HG02973 (cell line): ENCODE results near the gene KHDC4.
"Not testable (repeated sequence)": the region's sequence is repeated elsewhere in the genome, so short reads cannot be mapped to it uniquely, and the experiment has no call there.

ENCODE experiments used
- ATAC-seq: cut with Tn5 transposase; IDR thresholded peaks from one replicate; pipeline ENCODE4 v1.9.1; 2021; ENCODE audit warnings: moderate library complexity; ENCODE audit not compliant: unreplicated experiment

Gene KHDC4

DNA sequence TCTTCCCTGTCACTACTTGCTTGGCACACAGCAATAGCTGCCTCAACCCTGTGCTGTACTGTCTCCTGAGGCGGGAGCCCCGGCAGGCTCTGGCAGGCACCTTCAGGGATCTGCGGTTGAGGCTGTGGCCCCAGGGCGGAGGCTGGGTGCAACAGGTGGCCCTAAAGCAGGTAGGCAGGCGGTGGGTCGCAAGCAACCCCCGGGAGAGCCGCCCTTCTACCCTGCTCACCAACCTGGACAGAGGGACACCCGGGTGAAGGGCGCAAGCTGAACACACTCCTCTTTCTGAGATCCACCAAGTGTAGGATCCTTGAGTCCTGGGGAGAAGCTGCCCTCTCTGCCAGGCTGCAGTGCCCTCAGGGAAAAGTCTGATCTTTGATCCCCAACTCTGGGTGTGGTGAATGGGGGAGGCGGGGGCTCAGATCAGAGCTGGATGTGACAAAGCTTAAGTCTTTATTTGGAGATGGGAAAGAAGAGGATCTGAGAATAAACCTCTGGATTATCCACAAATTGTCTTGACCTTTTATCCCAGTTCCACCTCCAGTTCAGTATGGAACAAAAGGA lies 8.4 kb upstream of the KHDC4 start:
- no peak for ATAC-seq

DNA sequence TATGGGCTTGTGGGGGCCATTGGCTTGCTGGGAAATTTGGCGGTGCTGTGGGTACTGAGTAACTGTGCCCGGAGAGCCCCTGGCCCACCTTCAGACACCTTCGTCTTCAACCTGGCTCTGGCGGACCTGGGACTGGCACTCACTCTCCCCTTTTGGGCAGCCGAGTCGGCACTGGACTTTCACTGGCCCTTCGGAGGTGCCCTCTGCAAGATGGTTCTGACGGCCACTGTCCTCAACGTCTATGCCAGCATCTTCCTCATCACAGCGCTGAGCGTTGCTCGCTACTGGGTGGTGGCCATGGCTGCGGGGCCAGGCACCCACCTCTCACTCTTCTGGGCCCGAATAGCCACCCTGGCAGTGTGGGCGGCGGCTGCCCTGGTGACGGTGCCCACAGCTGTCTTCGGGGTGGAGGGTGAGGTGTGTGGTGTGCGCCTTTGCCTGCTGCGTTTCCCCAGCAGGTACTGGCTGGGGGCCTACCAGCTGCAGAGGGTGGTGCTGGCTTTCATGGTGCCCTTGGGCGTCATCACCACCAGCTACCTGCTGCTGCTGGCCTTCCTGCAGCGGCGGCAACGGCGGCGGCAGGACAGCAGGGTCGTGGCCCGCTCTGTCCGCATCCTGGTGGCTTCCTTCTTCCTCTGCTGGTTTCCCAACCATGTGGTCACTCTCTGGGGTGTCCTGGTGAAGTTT lies 7.8 kb upstream of the KHDC4 start:
- ATAC-seq, result no peak

DNA sequence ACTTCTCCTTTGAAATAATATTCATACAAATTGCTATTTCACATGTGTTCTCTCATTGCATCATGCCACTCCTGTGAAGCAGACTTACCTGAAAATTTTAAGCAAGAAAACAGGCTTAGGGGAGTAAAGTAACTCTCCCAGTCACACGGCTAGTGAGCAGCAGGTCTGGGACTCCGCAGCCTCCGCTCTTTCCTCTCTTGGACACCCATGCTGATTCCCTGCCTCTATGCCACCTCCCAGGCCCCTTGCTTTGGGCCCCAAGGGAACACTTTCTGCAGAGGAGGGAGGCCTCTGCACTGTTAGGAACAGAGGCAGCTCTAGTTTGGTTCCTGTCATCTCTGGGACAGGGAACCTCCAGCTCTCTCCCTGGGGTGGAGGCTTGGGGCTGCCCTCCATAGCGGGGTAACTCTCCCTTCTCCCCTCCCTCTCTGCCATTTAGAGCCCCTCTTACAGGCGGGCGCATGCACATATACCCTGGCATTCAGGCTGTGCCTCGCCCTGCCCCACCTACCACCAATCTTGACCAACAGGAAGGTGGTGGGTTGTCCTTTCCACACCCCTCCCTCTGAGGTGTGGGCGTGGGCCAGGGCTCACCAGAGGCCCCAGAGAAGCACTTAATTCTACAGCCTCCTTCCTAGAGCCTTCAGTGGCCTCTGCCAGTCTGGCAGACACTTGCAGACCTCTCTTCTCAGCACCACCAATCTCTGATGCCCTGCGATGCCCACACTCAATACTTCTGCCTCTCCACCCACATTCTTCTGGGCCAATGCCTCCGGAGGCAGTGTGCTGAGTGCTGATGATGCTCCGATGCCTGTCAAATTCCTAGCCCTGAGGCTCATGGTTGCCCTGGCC lies 7.0 kb upstream of the KHDC4 start, which contains the start of gene RXFP4:
Gene RXFP4, plus strand, starts transcription at position 646 of the 852 bp plus-strand sequence. Its CDS starts 72 bp downstream, at position 718.
- no peak for ATAC-seq

DNA sequence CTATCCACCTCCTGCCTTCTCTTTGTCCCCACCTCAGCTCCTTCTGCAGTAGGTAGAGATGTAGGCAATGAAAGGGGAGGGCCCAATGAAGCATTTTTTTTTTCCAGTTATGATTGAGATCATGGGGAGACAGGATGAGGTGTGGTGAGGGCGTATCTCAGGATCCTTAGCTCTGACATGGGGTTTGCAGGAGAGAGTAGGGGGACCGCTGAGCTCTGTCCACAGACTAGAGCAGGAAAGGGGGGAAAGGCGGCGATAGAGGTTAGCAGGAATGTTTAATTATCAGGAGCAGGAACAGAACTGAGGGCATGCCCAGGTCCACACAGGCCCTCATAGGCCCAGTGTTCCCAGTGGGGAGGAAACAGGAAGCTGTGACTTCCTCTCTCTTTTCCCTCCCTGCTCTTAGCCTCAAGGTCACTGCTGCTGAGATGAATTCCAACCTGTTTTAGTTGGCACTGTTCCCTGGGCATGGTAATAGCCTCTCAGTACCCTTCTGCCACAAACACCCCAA lies 6.3 kb upstream of the KHDC4 start:
- no peak for ATAC-seq

DNA sequence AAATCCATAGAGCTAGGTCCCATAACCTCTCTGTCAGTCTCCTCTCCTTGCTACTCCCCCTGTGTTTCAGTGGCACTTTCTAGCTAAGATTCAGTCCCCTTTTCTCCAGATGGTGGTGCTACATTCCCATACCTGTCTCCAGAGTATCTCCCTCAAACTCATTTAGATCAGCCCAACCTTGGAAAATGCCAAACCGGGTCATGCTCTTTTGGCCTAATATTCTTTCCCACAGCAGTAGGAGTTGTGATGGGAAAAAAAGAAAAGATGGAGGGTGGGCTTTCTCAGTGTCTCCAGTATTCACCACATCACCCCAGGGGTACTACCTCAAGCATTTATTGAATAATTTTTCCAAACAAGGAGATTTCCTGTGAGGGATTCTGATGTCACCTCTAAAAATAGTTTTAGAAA lies 4.0 kb upstream of the KHDC4 start:
- no peak for ATAC-seq

DNA sequence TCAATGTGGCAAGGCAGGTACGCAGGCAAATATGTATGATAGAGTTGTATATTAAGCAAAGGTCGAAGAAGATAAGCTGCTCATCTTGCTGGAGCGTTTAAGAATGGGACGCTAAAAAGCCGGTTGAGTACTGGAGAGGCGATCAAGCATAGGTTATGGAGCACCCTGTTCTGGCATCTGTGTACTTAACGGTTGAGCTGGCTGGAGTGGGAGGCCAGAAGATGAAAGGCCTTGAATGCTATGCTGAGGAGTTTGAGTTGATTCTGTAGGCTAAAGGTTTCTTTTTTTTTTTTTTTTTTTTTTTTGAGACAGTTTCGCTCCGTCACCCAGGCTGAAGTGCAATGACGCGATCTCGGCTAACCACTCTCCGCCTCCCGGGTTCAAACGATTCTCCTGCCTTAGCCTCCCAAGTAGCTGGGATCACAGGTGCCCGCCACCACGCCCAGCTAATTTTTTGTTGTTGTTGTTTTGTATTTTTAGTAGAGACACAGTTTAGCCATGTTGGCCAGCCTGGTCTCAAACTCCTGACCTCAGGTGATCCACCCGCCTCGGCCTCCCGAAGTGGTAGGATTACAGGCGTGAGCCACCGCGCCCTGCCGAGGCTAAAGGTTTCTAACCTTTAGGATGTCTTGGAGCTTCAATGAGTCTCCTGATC lies 850 bp upstream of the KHDC4 start:
- no peak for ATAC-seq

DNA sequence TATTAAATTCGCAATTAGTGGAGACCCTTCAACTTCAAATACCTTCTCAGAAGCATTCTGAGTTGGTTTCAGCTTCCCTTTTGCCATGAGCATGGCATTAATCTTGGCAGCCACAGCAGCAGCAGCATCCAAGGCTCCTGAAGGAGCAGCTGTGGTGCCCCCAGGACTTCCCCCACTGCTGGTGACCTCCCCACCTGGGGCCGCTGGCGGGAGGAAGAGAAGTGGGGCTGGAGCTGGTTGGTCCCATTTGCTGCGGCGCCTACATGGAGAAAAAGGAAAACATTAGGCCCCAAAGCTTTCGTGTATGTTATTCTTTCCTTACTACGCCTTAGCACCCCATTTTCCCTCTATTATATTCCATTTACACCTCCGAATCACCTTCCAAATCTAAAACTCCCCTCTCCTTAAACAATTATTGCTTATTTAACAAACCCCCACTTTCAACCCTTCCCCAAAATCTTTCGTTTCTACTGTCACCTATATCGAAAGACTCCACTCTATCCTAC lies 569 bp downstream of the KHDC4 start:
- ATAC-seq, result no peak

DNA sequence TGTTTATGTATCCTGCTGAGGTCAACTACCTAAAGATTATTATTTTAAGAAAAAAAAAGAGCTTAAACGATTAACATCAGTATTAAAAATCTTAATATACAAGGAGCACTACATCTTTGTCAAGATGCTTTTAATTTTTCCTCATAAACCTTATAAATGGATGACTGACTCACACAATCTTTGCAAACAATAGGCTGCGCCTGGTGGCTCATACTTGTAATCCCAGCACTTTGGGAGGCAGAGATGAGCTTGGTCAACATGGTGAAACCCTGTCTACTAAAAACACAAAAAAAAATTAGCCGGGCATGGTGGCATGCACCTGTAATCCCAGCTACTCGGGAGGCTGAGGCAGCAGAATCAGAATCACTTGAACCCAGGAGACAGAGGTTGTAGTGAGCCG lies 1.7 kb downstream of the KHDC4 start:
- no peak for ATAC-seq

DNA sequence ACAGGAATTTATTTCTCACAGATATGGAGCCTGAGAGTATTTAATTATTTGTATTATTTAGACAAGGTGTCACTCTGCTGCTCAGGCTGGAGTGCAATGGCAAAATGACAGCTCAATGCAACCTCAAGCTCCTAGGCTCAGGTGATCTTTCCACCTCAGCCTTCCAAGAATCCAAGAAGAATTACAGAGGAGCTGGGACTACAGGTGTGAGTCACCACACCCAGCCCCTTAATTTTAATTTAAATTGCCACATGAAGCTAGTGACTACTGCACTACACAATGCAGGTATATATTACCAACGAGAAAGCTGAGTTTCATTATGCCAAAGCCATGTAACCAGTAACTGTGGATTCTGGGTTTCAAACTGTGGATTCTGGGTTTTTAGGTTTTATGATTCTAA lies 2.1 kb downstream of the KHDC4 start:
- no peak for ATAC-seq

DNA sequence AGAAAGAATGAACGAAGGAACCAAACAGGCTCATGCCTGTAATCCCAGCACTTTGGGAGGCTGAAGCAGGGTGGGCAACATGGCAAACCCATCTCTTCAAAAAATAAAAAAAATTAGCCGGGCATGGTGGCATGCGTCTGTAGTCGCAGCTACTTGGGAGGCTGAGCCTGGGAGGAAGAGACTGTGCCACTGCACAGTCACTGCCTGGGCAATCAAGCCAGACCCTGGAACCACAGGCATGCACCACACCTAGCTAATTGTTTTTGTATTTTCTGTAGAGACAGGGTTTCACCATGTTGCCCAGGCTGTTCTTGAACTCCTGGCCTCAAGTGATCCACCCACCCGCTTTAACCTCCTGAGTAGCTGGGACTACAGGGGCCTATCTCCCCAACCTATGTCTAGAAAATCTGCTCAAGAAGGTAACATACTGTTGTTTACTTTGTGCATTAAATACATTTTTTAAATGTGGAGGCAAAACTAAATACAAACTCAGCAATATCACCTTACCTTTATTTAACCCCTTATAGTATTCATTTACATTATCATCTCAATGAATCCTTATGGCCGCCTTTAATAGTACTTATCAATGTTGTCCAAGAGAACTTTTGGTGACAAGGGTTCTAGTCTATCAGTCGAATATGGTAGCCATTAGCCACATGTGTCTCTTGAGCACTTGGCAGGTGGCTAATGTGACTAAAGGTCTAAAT lies 2.7 kb downstream of the KHDC4 start:
- no peak for ATAC-seq

DNA sequence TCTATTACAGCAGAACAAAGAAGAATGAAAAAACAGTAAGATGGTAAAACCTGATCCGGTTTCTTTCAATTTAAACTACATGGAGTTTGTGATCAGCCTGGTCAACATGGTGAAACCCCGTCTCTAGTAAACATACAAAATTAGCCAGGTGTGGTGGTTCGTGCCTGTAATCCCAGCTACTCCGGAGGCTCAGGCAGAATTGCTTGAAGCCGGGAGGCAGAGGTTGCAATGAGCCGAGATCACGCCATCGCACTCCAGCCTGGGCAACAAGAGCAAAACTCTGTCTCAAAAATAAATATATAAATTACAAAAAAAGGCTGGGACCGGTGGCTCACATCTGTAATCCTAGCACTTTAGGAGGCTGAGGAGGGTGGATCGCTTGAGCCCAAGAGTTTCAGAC lies 3.5 kb downstream of the KHDC4 start:
- not testable (repeated sequence) for ATAC-seq

DNA sequence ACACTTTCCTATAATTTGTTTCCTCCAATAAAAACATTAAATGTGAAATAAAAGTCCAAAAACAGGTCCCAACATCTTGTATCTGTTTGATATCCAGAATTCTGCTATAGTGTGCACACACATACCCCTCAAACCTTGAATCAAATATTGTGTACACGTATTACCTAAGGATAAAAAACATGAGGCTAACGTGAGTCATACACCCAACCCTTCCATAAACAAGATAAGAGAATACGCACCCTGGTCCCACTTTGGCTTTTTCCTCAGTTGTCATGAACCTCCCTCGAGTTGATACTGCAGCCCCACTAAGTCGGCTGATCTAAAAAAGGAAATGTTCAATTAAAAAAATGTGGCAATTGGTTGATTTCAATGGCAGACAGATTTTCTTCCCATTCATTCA lies 5.2 kb downstream of the KHDC4 start:
- ATAC-seq, result no peak

DNA sequence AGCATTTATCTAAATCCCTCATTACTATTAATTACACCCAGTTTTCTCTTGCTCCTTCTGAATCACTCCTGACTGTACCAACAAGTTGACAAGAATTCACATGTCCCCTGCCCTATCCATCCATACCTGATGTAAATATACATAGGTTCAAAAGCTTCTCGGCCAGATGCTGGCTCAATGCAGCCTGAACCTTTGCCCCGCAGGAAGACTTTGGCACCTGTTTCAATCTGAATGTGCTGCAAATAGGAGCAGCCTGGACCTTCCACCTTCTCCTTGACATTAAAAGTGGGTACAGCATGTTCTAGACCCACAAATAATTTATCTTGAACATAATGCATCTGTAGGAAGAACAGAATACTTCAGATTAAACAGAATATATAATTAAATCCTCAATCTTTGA lies 8.7 kb downstream of the KHDC4 start:
- no peak for ATAC-seq

DNA sequence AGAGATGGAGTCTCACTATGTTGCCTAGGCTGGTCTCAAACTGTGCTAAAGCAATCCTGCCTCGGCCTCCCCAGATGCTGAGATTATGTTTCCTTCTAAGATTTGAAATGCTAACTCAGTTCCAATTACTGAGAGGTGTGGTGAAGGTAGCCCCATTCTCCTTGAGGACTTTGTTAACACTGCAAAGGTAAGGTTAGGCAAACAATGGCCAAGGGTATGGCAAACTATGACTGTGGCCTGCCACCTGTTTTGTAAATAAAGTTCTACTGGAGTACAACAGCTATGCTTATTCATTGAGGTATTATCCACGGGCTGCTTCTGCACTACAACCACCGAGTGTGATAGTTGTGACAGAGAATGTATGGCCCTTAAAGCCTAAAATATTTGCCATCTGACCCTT lies 13.5 kb downstream of the KHDC4 start:
- ATAC-seq, result no peak

DNA sequence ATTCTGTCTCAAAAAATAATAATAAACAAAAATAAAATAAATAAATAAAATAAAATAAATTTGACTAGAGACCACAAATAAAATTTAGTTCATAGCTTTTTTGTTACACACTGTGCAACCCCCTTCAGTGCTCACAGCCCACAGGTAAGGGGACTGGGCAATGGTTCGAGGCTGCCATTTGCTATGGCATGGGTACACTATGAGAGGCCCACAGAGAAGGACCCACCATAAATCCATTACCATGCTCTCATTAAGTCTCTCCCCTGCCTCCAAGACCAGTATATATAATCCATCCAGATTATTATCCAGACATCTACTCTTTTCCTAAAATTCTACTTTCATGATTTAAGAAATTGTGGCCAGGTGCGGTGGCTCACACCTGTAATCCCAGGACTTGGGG lies 14.4 kb downstream of the KHDC4 start:
- ATAC-seq, result no peak

DNA sequence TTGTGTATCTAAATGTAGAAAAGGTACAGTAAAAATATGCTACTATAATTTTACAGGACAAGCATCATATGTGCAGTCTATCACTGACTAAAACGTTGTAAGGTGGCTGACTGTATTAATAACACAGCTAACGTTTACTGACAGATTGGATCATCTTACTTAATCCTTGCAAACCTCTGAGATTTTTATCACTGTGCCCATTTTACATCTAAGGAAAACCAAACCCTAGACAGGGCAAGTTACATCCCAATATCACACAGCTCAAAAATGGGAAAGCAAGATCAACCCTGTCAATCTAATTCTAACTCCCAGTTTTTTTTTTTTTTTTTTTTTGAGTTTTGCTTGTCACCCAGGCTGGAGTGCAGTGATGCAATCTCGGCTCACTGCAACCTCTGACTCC lies 15.6 kb downstream of the KHDC4 start:
- no peak for ATAC-seq

DNA sequence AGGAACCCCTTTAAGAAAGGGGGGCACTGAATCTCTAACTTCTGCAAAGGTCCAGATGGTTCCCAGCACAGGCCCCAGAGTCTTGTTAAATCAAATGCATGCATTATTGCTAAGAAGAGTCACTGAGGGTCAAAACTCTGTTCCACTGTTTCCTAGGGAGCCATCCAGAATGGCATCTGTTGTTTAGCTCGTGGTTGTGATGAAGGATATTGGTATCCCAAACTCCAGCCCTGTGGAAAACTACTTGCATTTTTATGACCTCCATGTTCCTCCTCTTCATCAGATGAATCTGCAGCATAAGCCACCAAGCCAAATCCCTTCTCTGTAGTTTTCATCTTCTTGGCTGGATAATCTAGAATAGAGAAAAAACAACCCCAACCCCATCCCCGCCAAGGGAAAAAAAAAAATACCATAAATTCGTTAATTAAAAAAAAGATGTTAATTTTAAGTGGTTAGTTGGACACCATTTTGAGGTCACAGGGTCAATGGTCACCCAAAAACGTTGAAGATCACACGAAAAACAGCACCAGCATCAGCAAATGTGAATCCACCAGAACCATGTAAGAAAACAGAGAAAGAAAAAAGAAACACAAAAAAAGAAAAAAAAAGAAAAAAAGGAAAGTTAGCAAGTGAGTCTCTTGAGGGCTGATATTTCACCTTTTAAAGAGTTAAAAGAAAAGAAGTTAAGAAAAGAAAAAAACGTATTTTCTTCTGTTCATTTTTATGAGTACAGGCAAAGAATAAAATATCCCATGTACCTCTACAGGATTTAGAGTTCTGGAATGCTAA lies 20.1 kb downstream of the KHDC4 start:
- no peak for ATAC-seq

DNA sequence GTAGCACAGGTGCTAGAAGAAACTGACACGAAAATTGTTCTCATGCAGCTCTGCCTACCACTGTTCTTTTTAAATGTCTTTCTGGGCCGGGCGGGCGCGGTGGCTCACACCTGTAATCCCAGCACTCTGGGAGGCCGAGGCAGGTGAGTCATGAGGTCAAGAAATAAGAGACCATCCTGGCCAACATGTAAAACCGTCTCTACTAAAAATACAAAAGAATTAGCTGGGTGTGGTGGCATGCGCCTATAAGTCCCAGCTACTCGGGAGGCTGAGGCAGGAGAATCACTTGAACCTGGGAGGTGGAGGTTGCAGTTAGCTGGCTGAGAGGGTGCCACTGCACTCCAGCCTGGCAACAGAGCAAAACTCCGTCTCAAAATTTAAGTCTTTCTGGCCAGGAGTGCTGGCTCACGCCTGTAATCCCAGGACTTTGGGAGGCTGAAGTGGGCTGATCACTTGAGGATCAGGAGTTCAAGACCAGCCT lies 22.1 kb downstream of the KHDC4 start:
- no peak for ATAC-seq
